ENCODE data around the gene FANCI.
"Not testable (repeated sequence)": the region's sequence is repeated elsewhere in the genome, so short reads cannot be mapped to it uniquely, and the experiment has no call there.

Gene FANCI

GRCh38 chr15:89226359-89227221 is 17.2 kb upstream of the FANCI start:
- DNase-seq, result no peak

GRCh38 chr15:89227425-89227824 is 16.4 kb upstream of the FANCI start:
- DNase-seq, result no peak

GRCh38 chr15:89230277-89230676 is 13.5 kb upstream of the FANCI start:
- DNase-seq, result no peak

DNA sequence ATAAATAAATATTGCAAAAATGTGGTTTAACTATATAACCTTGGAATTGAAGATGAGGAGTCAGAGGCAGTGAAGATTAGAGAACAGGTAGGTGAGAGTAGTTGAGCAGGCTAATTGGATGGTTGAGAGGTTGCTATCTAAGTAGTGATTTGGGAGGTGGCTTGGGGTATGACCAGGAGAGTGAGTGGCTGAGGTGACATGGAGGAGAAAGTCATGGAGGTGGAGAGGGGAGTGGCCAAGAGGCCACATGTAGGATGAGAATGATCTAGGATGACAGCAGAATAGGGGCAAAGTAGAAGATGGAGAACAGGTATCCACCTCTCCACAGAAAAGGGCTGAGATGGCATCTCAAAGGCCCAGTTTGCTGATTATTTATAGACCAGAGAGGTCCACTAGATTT is 11.9 kb upstream of the FANCI start:
- no peak for DNase-seq

DNA sequence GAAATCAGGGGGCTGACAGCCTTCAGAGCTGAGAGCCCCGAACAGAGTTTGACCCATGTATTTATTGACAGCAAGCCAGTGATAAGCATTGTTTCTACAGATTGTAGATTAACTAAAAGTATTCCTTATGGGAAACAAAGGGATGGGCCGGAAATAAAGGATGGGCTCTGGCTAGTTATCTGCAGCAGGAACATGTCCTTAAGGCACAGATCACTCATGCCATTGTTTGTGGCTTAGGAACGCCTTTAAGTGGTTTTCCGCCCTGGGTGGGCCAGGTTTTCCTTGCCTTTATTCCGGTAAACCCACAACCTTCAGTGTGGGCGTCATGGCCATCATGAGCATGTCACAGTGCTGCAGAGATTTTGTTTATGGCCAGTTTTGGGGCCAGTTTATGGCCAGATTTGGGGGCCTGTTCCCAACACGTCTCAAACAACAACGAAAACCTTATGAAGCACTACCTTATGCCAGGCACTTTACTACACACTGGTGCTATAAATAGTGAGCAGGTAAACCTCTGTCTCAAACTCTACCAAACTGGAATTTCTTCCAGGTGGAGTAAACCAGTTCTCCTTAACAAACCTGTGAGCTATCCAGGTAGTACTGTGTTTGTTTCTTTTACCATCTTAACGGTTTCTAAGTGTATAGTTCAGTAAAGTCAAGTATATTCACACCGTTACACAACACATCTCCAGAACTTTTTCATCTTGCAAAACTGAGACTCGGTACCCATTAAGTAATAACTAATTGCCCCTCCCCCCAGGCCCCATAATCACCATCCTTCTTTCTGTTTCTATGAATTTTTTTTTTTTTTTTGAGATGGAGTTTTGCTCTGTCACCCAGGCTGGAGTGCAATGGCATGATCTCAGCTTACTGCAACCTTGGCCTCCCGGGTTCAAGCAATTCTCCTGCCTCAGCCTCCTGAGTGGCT is 3.6 kb upstream of the FANCI start:
- DNase-seq, result not testable (repeated sequence)

DNA sequence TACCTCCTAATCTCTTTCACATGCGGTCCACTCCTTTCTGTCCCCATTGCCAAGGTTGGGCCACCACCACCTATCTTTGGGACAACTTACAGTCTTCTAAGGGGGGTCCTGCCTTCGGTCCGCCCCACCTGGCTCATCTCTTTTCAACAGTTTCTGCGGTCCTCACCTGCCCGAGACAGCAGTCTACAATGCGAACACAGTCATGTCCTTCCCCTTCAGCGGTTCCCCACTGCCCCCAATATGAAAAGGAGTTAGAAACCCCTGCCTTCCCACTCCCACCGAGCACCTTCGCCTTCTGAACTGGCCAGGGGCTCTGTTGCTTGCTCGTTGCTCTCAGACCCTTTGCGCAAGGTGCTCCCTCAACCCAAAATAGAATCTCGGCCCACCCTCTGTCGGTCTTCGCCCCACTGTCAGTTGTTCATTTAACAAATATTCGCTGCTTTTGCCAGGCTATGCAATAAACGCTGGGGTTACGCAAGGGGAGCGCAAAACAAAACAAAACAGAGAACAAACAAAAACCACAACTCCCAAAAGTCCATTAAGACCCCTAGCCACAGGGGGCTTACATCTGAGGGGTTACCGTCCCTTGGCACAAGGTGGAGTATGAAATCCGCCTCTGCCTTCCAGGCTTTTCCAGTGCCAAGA is 611 bp upstream of the FANCI start:
- no peak for DNase-seq

- DNase-seq, result no peak
Observed at GRCh38 chr15:89244574-89244903, 760 bp downstream of the FANCI start.

- DNase-seq, result no peak
Observed at GRCh38 chr15:89247446-89247845, 3.7 kb downstream of the FANCI start.

- no peak for DNase-seq
Observed at GRCh38 chr15:89248584-89248983, 4.8 kb downstream of the FANCI start.

GRCh38 chr15:89250142-89250541 is 6.4 kb downstream of the FANCI start:
- not testable (repeated sequence) for DNase-seq

- DNase-seq, result not testable (repeated sequence)
Observed at GRCh38 chr15:89277281-89277680, 33.5 kb downstream of the FANCI start.

GRCh38 chr15:89278307-89278706 is 34.5 kb downstream of the FANCI start:
- no peak for DNase-seq

DNA sequence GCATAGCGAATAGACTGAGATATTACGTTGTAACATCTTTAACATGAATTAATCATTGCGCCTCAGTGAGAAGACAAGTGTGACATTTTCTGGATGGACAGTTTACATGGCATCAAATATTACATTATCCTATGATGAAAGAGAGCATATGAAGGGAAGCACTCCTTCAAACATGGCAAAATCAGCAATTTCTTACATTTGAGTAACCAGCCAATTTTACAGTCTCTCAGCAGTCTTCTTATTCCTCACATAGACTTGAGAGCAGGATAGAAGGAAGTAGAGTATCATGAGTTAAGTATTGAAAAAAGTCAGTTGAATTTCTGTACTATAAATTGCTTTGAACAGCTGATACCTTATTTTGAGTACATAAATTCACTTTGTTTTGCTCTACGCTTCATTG is 38.9 kb downstream of the FANCI start:
- no peak for DNase-seq

DNA sequence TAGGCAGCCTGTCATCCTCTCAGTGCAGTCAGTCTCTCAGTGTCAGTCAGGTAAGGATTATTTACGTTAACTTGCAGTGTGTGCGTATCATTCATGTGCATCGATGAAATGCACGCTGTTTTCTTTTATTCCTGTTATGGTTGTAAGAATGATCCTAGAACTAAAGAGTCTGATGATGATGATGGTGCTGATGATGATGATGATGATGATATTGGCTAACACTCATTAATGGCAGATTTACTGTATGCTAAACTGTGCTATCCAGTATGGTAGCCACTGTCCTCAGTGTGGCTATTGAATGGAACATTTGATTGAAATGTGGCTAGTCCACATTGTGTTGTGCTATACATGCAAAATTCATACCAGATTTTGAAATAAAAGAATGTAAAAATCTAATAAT is 39.4 kb downstream of the FANCI start:
- no peak for DNase-seq

DNA sequence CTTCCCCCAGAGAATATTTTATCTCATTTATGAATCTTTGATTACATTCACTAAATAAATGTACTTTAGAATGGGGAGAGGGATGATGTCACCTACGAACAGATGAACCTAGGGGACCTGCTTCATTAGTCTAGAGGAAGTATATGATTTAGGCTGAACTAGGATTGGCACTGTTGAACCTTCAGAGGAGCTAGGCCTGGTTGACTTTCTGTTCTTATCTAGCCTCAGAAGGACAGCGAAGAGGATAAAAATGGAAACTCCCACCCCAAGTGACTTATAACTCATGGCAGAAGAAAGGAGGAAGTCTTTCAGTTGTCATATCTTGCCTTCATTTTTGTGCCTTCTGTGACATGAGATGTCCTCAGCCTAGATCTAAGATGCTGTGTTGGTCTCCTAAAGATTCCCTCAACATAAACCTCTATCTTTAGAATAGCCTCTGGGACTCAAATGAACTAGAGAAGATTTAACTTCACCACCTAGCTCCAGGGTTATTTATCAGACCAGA is 48.2 kb downstream of the FANCI start:
- no peak for DNase-seq

DNA sequence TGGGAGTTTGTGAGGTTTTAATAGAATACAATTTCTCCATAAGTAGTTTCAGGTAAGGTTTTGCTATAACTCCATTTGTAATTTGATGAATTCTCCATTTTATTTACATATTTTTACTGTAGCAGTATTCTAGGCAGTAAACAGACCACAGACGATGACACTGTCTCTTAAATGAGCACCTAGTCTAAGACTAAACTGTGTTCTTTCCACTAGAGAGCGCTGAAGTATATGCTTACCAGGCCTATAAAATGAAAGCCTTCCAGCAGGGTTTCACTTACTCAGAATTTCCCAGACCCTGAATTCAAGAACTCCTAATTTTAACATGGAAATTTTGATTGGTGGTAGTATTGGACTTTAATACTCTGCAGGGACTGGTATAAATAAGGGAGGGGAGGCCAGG is 49.2 kb downstream of the FANCI start:
- DNase-seq, result no peak

GRCh38 chr15:89299896-89300295 is 56.1 kb downstream of the FANCI start:
- DNase-seq, result peak in 1 of 2 experiments; percentile 31

DNA sequence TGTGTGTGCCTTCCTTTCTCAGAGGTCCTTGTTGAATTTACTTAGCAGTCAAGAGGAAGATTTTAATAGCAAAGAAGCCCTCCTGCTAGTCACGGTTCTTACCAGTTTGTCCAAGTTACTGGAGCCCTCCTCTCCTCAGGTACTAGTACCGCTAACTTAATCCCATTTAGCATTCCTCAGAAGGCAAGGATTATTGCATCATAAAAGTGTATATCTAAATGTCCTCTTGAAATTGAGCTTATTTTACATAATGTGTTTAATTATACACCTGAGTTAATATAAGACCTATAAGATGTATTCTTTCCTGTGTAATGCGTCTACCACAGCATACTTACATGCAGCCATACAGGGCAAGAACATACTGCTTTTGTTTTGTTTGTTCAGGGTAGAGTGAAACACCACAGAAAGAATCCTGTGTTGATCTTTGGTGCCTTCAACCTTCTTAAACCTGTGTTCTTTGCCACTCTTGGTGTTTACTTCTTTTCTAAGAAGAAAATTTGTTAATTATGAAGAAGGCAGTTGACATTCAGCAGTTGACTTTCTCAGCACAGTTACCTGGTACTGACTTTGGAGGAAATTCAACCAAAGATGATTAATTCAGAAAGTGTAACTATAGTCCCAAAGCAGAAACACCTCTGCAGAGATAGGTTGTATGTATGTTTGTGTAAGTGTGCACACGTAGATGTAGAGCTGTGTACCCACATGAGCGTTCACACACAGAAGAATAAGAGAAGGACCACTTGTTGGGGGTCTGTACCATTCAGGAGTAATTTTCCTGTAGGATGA is 57.7 kb downstream of the FANCI start:
- DNase-seq, result no peak

DNA sequence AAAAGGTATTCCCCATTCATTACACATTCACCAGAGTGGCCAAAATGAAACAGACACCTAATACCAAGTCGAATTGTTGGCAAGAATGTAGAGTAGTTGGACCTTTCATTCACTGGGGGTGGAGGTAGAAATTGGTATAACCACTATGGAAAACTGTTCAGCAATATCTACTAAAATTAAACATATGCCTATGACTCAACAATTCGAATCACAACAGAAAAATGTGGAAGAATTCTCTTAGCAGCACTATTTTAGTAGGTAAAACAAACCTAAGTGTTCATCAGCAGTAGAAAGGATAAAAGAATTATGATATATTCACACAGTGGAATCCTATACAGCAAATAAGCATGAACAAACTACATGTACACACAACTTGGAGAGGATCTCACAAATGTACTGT is 60.2 kb downstream of the FANCI start:
- DNase-seq, result no peak

- no peak for DNase-seq
Observed at GRCh38 chr15:89305395-89305794, 61.6 kb downstream of the FANCI start.

- no peak for DNase-seq
Observed at GRCh38 chr15:89307046-89307587, 63.3 kb downstream of the FANCI start.

DNA sequence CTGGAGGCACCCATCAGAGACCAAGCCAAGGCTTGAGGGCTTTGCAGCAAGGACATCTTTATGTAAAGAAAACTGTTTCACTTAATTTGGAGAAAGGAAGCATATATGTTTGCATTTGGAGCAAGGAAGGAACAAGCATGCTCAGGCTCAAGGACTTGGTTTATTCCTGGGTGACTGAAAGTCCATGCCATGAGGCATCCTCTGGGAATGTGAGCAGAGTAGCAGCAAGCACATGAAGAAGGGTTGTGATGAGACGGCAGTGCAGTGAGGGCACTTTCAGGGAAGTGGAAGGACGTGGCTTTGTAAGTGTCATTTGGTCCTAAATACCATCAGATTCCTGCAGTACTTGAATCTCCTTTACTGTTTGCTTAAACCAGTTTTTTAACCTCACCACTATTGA is 64.0 kb downstream of the FANCI start:
- DNase-seq, result no peak

All from Kasumi-1 (cell line).